K562 (cell line): ENCODE measurements around the gene COL9A3. TPM values are rescaled to one million over a fixed set of nuclear protein-coding genes. Genes with fewer than 3 reads are reported as not detected.

ENCODE experiments used
- ATAC-seq: fragments of 200-7000 bp; cut with Tn5 transposase; 3 replicates; pipeline ENCODE4 v1.9.1; 2020; ENCODE audit warnings: moderate library complexity
- BruUV-seq: library from RNA; stranded (reverse); fragments of 400-500 nt; replicated peaks from 2 replicates; lab custom pipeline; 2021; lab: Mats Ljungman, UMichigan
- CTCF ChIA-PET: fragments of 300-600 bp; formaldehyde crosslinking; extraction: SDS; loops from one replicate; lab custom pipeline; 2021; ENCODE audit warnings: low intra/inter-chr PET ratio; lab: Yijun Ruan, JAX
- POLR2A ChIA-PET: fragments of 300-600, 350-650 bp; sonication (Branson Sonifier 250); formaldehyde crosslinking; extraction: SDS; loops from one replicate; lab custom pipeline; 2021; ENCODE audit warnings: antibody characterized with exemption, inconsistent platforms; lab: Yijun Ruan, JAX
- DNase-seq, 4 experiments: peaks; one replicate each; pipeline versions ENCODE4 v3.0.0 to v3.0.0-alpha.2; 2011 to 2018; ENCODE audit warnings: low spot score in 3 of 4, mixed read lengths in 3 of 4; ENCODE audit errors: extremely low read depth in 1 of 4
- FAIRE-seq: peaks from 2 replicates; lab custom pipeline; 2011; peaks lifted over from hg19 to GRCh38; lab: Jason Lieb, UNC
- H2AFZ ChIP-seq: 2 replicates; pipeline ENCODE4 v1.6.0; 2011; ENCODE audit warnings: low read depth, low read length, control low read depth, inconsistent platforms
- H3K27ac ChIP-seq: fragments of 200-600 bp; 3 replicates; pipeline ENCODE4 v1.8.0; 2011; ENCODE audit warnings: low read depth, mild to moderate bottlenecking, control low read depth, inconsistent platforms, low read length, moderate library complexity, mixed read lengths; ENCODE audit errors: extremely low read depth
- H3K27me3 ChIP-seq, 2 experiments: fragments of 300-600 bp in 1 of 2; 2 replicates in 1 of 2; 3 replicates in 1 of 2; pipeline versions ENCODE4 v1.6.0 to v1.8.0; 2011; ENCODE audit warnings: inconsistent platforms in 2 of 2, low read length in 2 of 2, mild to moderate bottlenecking in 1 of 2, mixed read lengths in 1 of 2, moderate library complexity in 1 of 2; ENCODE audit not compliant: control insufficient read depth in 2 of 2, insufficient read depth in 2 of 2
- H3K36me3 ChIP-seq: fragments of 300-600 bp; 3 replicates; pipeline ENCODE4 v1.8.0; 2011; ENCODE audit warnings: mild to moderate bottlenecking, low read length, inconsistent platforms; ENCODE audit not compliant: control insufficient read depth, insufficient read depth
- H3K4me1 ChIP-seq, 2 experiments: fragments of 200-600 bp in 1 of 2; replicated peaks in 1 of 2; 2 replicates in 1 of 2; 3 replicates in 1 of 2; pipeline versions ENCODE4 v1.5.1 to v1.8.0; 2011; ENCODE audit warnings: inconsistent platforms in 2 of 2, low read length in 2 of 2, mild to moderate bottlenecking in 1 of 2, mixed read lengths in 1 of 2, moderate library complexity in 1 of 2; ENCODE audit not compliant: control insufficient read depth in 2 of 2, insufficient read depth in 2 of 2
- H3K4me2 ChIP-seq: 2 replicates; pipeline ENCODE4 v1.6.1; 2011; ENCODE audit warnings: low read length, control low read depth, inconsistent platforms, mixed read lengths; ENCODE audit not compliant: insufficient read depth
- H3K4me3 ChIP-seq: fragments of 200-600 bp; sonication (generic), shearing (Covaris generic); 2 replicates; pipeline ENCODE4 v1.5.1; 2016; ENCODE audit warnings: control low read depth, inconsistent platforms
- H3K79me2 ChIP-seq: fragments of 200-600 bp; 3 replicates; pipeline ENCODE4 v1.8.0; 2011; ENCODE audit warnings: low read length, inconsistent platforms; ENCODE audit not compliant: control insufficient read depth, insufficient read depth
- H3K9ac ChIP-seq, 2 experiments: 2 replicates each; pipeline versions ENCODE4 v1.6.0 to v1.6.1; 2011; ENCODE audit warnings: low read depth in 2 of 2, low read length in 2 of 2, control low read depth in 1 of 2, inconsistent platforms in 1 of 2, mild to moderate bottlenecking in 1 of 2, mixed read lengths in 1 of 2; ENCODE audit not compliant: insufficient read depth in 1 of 2
- H3K9me1 ChIP-seq: one replicate; pipeline ENCODE4 v1.6.0; 2011; ENCODE audit warnings: inconsistent platforms, mild to moderate bottlenecking, low read length, moderate library complexity; ENCODE audit not compliant: control insufficient read depth, insufficient read depth
- H3K9me3 ChIP-seq: replicated peaks from 2 replicates; pipeline ENCODE4 v1.5.1; 2011; ENCODE audit warnings: low read depth, low read length, inconsistent platforms; ENCODE audit not compliant: control insufficient read depth, insufficient read depth
- H4K20me1 ChIP-seq: replicated peaks from 2 replicates; pipeline ENCODE4 v1.6.1; 2011; ENCODE audit warnings: low read length, inconsistent platforms, mixed read lengths; ENCODE audit not compliant: control insufficient read depth, insufficient read depth
- CCAR2 ChIP-seq: fragments of 200-400 bp; formaldehyde crosslinking; IDR thresholded peaks from 2 replicates; pipeline ENCODE4 v1.6.1; 2017; ENCODE audit warnings: mild to moderate bottlenecking, low read depth, low read length
- KLF1 ChIP-seq: fragments of 450-650 bp; IDR thresholded peaks from 2 replicates; pipeline ENCODE4 v1.6.1; 2016; ENCODE audit warnings: missing genetic modification characterization, missing compliant biosample characterization
- RFX1 ChIP-seq: fragments of 450-650 bp; IDR thresholded peaks from 2 replicates; pipeline ENCODE4 v1.6.1; 2016; ENCODE audit warnings: mild to moderate bottlenecking, moderate library complexity
- TAF1 ChIP-seq: IDR thresholded peaks from 2 replicates; pipeline ENCODE4 v1.6.1; 2011; ENCODE audit warnings: mild to moderate bottlenecking, low read length, moderate library complexity; ENCODE audit not compliant: insufficient read depth, control insufficient read depth, severe bottlenecking; ENCODE audit errors: extremely low read depth
- TCF7 ChIP-seq: sonication (generic); IDR thresholded peaks from 2 replicates; pipeline ENCODE4 v1.6.1; 2016; ENCODE audit warnings: antibody characterized with exemption, borderline replicate concordance
- ZNF121 ChIP-seq: sonication (generic); formaldehyde crosslinking; conservative IDR thresholded peaks from 2 replicates; pipeline ENCODE4 v1.8.0; 2022; ENCODE audit warnings: missing genetic modification reagents
- ZNF282 ChIP-seq: sonication (generic); formaldehyde crosslinking; IDR thresholded peaks from 2 replicates; pipeline ENCODE4 v1.8.1; 2023; ENCODE audit warnings: missing genetic modification reagents
- WGBS: fragments of 100-300 bp; shearing (Covaris generic); methylation state at CpG from one replicate; pipeline ENCODE4 v1.1.6; 2016; ENCODE audit warnings: low coverage, mixed read lengths; ENCODE audit not compliant: insufficient coverage; ENCODE audit errors: missing lambda C conversion rate; 5-methylcytosine and 5-hydroxymethylcytosine counted together
- in situ Hi-C: fragments of 300-500 bp; cut with MboI; formaldehyde crosslinking; loops from 4 replicates; pipeline ENCODE4 v1.15.0; 2018; ENCODE audit warnings: inconsistent platforms, mixed read lengths
- intact Hi-C: fragments of 100-400 bp; cut with micrococcal nuclease; formaldehyde crosslinking; loops from 2 replicates; pipeline ENCODE4 v1.14.2; 2022
- polyA plus RNA-seq, 8 experiments: library from polyadenylated mRNA; depleted of rRNA in 4 of 8; stranded (reverse) in 5 of 8; unstranded in 3 of 8; fragments of >200 nt; fragmentation: Nextera tagmentation in 2 of 8; fragmentation: Illumina TruSeq in 1 of 8; extraction: Ambion mirVana in 2 of 8; extraction: Trizol in 1 of 8; gene quantifications; 2 replicates each; pipeline versions ENCODE4 v1.2.1 to v1.2.3, GENCODE V29; 2011 to 2014; ENCODE audit warnings: inconsistent platforms in 1 of 8, missing spikeins in 1 of 8
- total RNA-seq, 7 experiments: library from RNA; depleted of rRNA in 6 of 7; stranded (reverse); fragments of >200 nt in 6 of 7; fragmentation: Illumina TruSeq in 2 of 7; extraction: Trizol in 2 of 7; gene quantifications; 2 replicates each; pipeline versions ENCODE4 v1.2.1 to v1.2.3, GENCODE V29; 2011 to 2021; ENCODE audit warnings: low replicate concordance in 1 of 7
- TF ChIP-seq, protein P1 (sequence below): fragments of 450-650 bp; IDR thresholded peaks from 2 replicates; pipeline ENCODE4 v1.6.1; 2016; ENCODE audit warnings: missing biosample characterization, missing genetic modification characterization

The COL9A3 gene
- total and polyA plus RNA-seq, 9 of the 15 experiments (the other 6 are each of a cell fraction or from before 2014, with no cell fraction given) = 0.14 to 3.6 (median 0.88) TPM; not detected in 1

DNA sequence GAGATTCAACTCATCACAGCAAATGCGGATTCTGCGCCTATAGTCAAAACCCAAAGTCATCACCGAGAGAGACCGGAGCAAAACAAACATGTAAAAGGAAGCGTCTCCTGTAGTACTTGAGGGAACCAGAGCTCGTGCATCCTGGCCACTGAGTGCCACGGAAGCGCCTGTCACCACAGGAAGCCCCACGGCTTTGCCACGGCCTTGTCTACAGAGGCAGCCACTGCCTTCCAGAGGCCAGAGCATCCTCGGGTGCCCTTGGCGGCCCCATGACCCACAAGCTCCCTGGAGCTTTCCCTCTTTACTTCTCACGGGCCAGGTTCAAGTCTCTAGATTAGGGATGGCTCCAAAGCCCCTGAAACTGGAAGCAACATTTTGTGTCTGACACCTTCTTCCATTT lies 37.3 kb downstream of the COL9A3 start:
- no peak overlapping the region for H3K4me3 ChIP-seq
- ChIA-PET CTCF (no interaction called here), POLR2A (interaction anchor here (0.6 to 1.7 kb wide), 4 partner anchors 9 to 145 kb away, joined by 3 to 5 read pairs (median 4); no protein-coding TSS in a partner anchor)
- no peak overlapping the region for H2AFZ ChIP-seq
- no peak for ATAC-seq
- DNase-seq = no peak
- peaks cover 0 to 17% of the 10 kb centered on the region in 2 experiments; a peak in 4 of 5 replicates for H3K4me1 ChIP-seq
- FAIRE-seq = no peak
- BruUV-seq = no TSS peak
- peaks cover 3% of the 10 kb centered on the region; the same call in 2 of the 3 replicates for H3K79me2 ChIP-seq
- H3K27me3 ChIP-seq = no peaks in the 10 kb centered on the region
- no peak overlapping the region for H3K27ac ChIP-seq
- peaks cover 79% of the 10 kb centered on the region for H3K36me3 ChIP-seq
- H3K9me1 ChIP-seq = no peaks in the 10 kb centered on the region
- in situ Hi-C loops (no loop called here), intact Hi-C loops (no loop called here)
- no peak for TF ChIP-seq ZNF121
- TF ChIP-seq CCAR2 = no peak
- TF ChIP-seq ZNF282 (CRISPR knock-in tag) = no peak
- TF ChIP-seq RFX1 = no peak
- TF ChIP-seq TCF7 = no peak
- TF ChIP-seq TAF1 = no peak
- no peak for TF ChIP-seq KLF1 (tag)
- TF ChIP-seq, protein P1, sequence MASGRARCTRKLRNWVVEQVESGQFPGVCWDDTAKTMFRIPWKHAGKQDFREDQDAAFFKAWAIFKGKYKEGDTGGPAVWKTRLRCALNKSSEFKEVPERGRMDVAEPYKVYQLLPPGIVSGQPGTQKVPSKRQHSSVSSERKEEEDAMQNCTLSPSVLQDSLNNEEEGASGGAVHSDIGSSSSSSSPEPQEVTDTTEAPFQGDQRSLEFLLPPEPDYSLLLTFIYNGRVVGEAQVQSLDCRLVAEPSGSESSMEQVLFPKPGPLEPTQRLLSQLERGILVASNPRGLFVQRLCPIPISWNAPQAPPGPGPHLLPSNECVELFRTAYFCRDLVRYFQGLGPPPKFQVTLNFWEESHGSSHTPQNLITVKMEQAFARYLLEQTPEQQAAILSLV (tag) = no peak
- no peaks in the 10 kb centered on the region for H3K9me3 ChIP-seq
- H4K20me1 ChIP-seq = no peaks in the 10 kb centered on the region
- WGBS = 96% methylated on average over 13 of the region's 13 CpGs
- H3K4me2 ChIP-seq = no peak overlapping the region
- no peak overlapping the region for H3K9ac ChIP-seq
